ENCODE data around the gene LAG3. TPM values are rescaled to one million over a fixed set of nuclear protein-coding genes. Genes with fewer than 3 reads are reported as not detected.
A peak's percentile ranks its signal among the peaks of the same experiment; 100 is the strongest.

Gene LAG3
- total RNA-seq, 1 experiment from 2014 or later, result 2.2 TPM

DNA sequence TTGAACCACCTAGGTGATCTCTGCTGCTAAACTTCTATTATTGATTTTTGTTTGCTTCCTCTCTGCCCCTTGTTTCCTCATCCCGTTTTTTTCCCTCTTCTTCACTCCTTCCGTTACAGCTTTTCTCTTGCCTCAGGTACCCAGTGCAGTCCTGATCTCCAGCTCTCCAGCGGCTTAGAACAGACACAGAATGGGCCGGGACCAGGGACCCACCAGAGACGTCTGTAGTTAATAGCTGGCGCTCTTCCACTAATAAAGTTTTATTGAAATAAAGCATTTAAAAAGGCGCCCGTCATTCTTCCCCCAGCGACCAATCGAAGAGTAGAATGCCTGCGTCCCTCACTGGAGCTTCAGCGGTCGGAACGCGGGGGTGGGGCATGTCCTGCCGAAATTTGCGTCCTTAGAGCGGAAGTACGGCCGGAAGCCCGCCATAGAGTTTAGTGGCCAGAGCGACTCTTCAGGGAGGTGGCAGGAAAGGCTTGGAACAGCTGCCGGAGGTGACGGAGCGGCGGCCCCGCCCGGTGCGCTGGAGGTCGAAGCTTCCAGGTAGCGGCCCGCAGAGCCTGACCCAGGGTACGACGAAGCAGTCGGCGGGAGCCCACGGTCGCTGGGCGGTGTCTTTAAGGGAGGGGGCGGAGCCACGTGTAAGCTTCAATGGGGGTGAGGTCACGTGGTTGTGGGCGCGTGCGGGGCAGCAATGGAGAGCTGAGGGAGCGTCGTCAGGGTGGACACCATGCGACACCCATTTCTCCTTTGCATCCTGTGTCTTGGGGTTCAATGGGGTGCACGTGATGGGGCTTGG, 48.5 kb upstream of the LAG3 start, which contains the start of gene COPS7A:
Gene COPS7A, plus strand, starts transcription at position 440 of the 802 bp plus-strand sequence. CDS start 611 bp downstream, outside the sequence.
- Histone ChIP-seq H4K91ac (ENCODE audit: insufficient read length, low read depth, low read length) (no peak within 1 kb of the TSS), H3K14ac (ENCODE audit: insufficient read depth, low read length) (peak within 1 kb of the TSS; percentile 85), H2BK15ac (ENCODE audit: low read depth, low read length) (no peak within 1 kb of the TSS), H3K23me2 (ENCODE audit: insufficient read length, low read depth, low read length, poor library complexity, severe bottlenecking) (peaks cover 9% of the 10 kb centered on the region), H4K20me1 (ENCODE audit: control insufficient read depth, insufficient read depth, insufficient read length) (no peaks in the 10 kb centered on the region), H3K79me2 (ENCODE audit: insufficient read depth, low read length) (no peaks in the 10 kb centered on the region), H2BK5ac (ENCODE audit: insufficient read length, low read length) (no peak within 1 kb of the TSS), H3K18ac (ENCODE audit: insufficient read length, low read depth, low read length) (peak within 1 kb of the TSS; percentile 74), H4K5ac (ENCODE audit: insufficient read length, low read depth, low read length) (peak within 1 kb of the TSS; percentile 79), H4K8ac (replicated peaks; ENCODE audit: insufficient read length, low read depth, low read length) (peak within 1 kb of the TSS; percentile 25), H3K79me1 (ENCODE audit: insufficient read depth, low read depth, low read length, poor library complexity, severe bottlenecking) (no peaks in the 10 kb centered on the region), H2BK20ac (ENCODE audit: low read depth, low read length, poor library complexity, severe bottlenecking) (no peak within 1 kb of the TSS), H3K27me3 (ENCODE audit: insufficient read depth, low read length) (no peaks in the 10 kb centered on the region), H3K9me3 (ENCODE audit: control insufficient read depth, low read depth, low read length) (no peaks in the 10 kb centered on the region), H3K23ac (ENCODE audit: insufficient read length, low read depth, low read length) (no peak within 1 kb of the TSS), H3K4me1 (ENCODE audit: insufficient read depth, low read length) (no peaks in the 10 kb centered on the region; the same call in 1 of the 2 replicates), H2BK12ac (ENCODE audit: insufficient read length, low read depth, low read length) (no peak within 1 kb of the TSS), H3K9ac (ENCODE audit: extremely low read depth, insufficient read length, low read length) (peak within 1 kb of the TSS; percentile 87), H2AK5ac (ENCODE audit: insufficient read length, low read length) (no peak within 1 kb of the TSS), H3K56ac (ENCODE audit: insufficient read length, low read depth, low read length) (no peak within 1 kb of the TSS), H2AFZ (ENCODE audit: low read length) (peak within 1 kb of the TSS; percentile 91), H3K4me2 (ENCODE audit: insufficient read depth, insufficient read length, low read length) (peak within 1 kb of the TSS; percentile 97), H3K27ac (ENCODE audit: insufficient read length, low read depth, low read length) (peak within 1 kb of the TSS; percentile 78), H3T11ph (ENCODE audit: low read length) (no peak within 1 kb of the TSS), H3K4ac (ENCODE audit: low read depth, low read length) (no peak within 1 kb of the TSS; the same call in 1 of the 2 replicates), H2BK120ac (ENCODE audit: low read depth, low read length, poor library complexity, severe bottlenecking) (no peak within 1 kb of the TSS)
- no peaks in the 10 kb centered on the region for H3K9me3 Mint-ChIP-seq
- peaks cover 2 to 24% (median 11%) of the 10 kb centered on the region in 3 experiments; a peak in 6 of 7 replicates for H3K36me3 Mint-ChIP-seq (ENCODE audit: insufficient read depth in 1 of 3, low read depth in 3 of 3)
- peaks cover 6% of the 10 kb centered on the region for H3K27me3 Mint-ChIP-seq (ENCODE audit: low read depth)
- peaks cover 8 to 19% of the 10 kb centered on the region in 2 experiments for H3K4me1 Mint-ChIP-seq
- TF ChIP-seq, protein P1, sequence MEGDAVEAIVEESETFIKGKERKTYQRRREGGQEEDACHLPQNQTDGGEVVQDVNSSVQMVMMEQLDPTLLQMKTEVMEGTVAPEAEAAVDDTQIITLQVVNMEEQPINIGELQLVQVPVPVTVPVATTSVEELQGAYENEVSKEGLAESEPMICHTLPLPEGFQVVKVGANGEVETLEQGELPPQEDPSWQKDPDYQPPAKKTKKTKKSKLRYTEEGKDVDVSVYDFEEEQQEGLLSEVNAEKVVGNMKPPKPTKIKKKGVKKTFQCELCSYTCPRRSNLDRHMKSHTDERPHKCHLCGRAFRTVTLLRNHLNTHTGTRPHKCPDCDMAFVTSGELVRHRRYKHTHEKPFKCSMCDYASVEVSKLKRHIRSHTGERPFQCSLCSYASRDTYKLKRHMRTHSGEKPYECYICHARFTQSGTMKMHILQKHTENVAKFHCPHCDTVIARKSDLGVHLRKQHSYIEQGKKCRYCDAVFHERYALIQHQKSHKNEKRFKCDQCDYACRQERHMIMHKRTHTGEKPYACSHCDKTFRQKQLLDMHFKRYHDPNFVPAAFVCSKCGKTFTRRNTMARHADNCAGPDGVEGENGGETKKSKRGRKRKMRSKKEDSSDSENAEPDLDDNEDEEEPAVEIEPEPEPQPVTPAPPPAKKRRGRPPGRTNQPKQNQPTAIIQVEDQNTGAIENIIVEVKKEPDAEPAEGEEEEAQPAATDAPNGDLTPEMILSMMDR (conservative IDR thresholded peaks at IDR 0.05), result no peak
- peak within 1 kb of the TSS; percentile 94 to 98 (median 97) for H3K27ac Mint-ChIP-seq
- DNase-seq, result peak; percentile 100
- peak within 1 kb of the TSS; percentile 73 to 87 for H3K4me3 Mint-ChIP-seq
- no CpG with 5 or more reads among the region's 49 CpGs for WGBS (ENCODE audit: extremely low coverage, insufficient read length, low lambda C conversion rate)
